GM11168 (cell line): ENCODE data around the gene ADGRV1.
"Not testable (repeated sequence)": the region's sequence is repeated elsewhere in the genome, so short reads cannot be mapped to it uniquely, and the experiment has no call there.

Experiments used
- in situ Hi-C: fragments of 300-500 bp; cut with MboI; formaldehyde crosslinking; loops from one replicate; pipeline ENCODE4 v1.12.0; 2022; ENCODE audit warnings: low sequenced_read_pairs; ENCODE audit not compliant: unreplicated experiment

Gene ADGRV1

DNA sequence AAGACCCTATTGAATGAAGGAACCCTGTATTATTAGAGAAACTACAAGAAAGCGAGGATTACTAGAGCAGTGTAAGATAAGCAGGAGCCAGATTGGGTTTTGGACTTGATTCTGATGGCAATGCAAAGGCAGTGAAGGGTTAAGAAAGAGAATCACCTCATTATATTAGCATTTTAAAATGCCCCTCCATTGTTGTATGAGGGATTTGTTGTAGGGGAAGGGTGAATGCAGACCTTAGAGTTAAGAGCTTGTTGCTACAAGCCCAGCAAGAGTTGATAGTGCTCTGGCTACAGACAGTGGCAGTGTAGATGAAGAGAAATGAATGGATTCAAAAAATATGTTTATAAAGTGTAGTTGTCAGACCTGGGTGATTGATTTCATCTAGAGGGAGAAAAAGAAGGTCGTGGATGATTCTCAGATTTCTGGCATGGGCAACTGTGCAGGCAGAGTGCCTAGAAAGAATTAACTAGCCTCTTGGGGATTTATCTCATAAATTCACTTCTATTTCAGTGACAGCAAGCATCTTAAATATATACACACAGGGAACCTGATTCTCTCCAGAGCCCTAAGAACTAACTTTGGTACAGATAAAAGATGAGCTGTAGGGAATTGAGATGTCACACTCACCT, 479.7 kb downstream of the ADGRV1 start:
- in situ Hi-C loops, result no loop called here

- in situ Hi-C loops, result not testable (repeated sequence)
Measured at GRCh38 chr5:91041132-91041531, 482.5 kb downstream of the ADGRV1 start.

DNA sequence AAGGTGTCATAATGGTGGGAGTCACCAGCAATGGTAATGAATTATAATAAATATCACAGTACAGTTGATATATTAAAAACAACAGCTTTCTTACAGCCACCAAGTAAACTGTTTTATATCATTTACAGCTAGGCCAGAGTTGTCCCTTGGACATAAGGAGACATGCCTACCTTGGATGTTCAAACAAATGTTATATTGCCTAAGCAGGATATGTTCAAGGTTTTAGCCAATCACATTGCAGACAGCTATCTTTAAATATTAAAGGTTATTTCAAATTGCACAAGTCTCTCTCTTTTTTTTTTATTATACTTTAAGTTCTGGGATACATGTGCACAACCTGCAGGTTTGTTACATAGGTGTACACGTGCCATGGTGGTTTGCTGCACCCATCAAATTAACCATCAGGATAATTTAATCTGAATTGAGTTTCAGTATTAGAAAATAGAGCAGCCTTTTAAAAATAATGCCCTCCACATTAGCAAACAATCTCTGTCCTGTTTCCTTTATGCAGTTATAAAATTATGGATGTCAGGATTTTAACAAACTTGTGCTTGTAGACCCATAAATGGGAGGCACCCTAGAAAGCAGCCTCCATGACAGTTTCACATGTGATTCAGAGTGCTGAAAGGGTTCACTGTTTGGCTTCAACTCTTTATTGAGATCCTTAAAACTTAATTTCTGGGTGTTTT, 483.8 kb downstream of the ADGRV1 start:
- in situ Hi-C loops, result no loop called here

GRCh38 chr5:91042936-91043255, 484.3 kb downstream of the ADGRV1 start:
- in situ Hi-C loops, result no loop called here

DNA sequence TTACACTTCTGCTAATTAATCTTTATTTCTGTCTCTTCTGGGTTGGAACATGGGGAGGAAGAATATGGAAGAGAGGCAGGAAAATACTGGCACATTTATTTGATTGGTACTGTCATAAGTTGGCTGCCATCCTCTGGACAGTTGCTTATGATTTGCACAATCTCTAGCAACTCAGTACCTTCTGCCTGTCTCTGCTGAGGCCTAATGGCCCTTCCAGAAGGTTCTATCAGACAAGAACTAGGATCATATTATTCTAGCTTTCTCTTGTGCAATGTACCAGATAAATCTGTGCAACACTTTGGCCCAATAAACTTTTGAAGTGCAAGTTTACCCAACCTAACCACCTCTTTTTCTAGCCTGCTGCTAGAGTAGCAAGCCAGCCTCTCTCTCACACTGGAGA, 489.5 kb downstream of the ADGRV1 start:
- in situ Hi-C loops, result no loop called here

GRCh38 chr5:91049112-91049511, 490.5 kb downstream of the ADGRV1 start:
- in situ Hi-C loops, result no loop called here

DNA sequence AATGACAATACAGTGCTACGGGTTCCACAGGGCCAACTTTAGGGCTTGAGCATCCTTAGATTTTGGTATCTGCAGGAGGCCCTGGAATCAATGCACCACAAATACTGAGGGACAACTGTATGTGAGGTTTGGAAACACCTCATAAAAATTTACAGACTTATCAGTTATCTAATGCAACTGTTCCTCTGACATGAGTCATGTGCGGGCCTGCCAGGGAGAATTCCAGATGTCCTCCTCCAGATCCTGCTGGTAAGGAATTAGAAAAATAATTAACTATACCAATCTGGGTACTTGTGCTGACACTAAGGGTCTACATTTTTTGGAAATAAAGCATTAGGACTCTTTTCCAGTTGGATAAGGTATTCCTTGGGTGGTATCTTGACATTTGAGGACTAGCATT, 491.2 kb downstream of the ADGRV1 start:
- in situ Hi-C loops, result no loop called here

DNA sequence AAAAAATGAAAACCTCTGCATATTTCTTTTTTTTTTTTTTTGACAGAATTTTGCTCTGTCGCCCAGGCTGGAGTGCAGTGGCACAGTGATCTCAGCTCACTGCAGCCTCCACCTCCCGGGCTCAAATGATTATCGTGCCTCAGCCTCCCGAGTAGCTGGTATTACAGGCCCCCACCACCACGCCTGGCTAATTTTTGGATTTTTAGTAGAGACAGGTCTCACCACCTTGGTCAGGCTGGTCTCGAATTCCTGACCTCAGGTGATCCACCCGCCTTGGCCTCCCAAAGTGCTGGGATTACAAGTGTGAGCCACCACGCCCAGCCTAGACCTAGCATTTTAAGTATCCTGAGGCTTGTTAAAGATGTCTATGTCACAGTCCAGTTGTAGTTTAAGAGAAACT, 493.8 kb downstream of the ADGRV1 start:
- in situ Hi-C loops, result not testable (repeated sequence)

GRCh38 chr5:91052977-91053740, 494.6 kb downstream of the ADGRV1 start:
- in situ Hi-C loops, result no loop called here

DNA sequence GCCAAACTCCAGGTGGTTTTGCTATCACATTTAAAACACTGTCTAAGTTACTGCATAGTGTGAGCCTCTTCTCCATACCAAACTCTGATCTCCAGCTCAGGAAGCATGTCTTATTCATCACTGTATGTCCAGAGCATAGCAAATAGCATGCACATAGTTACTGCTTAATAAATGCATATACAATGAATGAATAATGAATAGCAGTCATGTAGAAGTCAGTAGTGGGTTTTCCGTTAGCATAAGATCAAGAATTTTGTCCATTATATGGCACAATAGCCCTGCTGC, 495.1 kb downstream of the ADGRV1 start:
- in situ Hi-C loops, result no loop called here

- in situ Hi-C loops, result no loop called here
Measured at GRCh38 chr5:91058155-91058554, 499.6 kb downstream of the ADGRV1 start.

- in situ Hi-C loops, result no loop called here
Measured at GRCh38 chr5:91058575-91058974, 500.0 kb downstream of the ADGRV1 start.

GRCh38 chr5:91059409-91059808, 500.8 kb downstream of the ADGRV1 start:
- in situ Hi-C loops, result no loop called here

DNA sequence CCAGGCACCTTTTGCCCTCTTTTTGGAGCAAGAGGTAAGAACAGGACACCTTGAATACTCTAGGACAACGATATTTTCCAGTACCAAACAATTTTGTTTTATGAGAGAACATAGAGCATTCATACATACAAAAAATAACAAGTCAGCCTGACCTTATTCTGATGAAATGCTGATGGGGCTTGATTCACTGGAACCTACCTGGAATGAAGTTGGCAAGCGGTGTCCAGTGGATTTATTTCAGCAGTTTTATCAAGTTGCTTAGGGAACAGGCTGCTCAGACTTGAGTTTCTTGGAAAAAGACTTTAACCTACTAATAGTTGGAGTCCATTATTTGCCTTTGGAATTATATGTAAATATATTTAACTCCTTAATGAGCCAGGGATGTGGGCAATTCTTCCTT, 502.5 kb downstream of the ADGRV1 start:
- in situ Hi-C loops, result no loop called here

GRCh38 chr5:91061946-91062562, 503.5 kb downstream of the ADGRV1 start:
- in situ Hi-C loops, result no loop called here

GRCh38 chr5:91063098-91063690, 504.6 kb downstream of the ADGRV1 start:
- in situ Hi-C loops, result not testable (repeated sequence)

DNA sequence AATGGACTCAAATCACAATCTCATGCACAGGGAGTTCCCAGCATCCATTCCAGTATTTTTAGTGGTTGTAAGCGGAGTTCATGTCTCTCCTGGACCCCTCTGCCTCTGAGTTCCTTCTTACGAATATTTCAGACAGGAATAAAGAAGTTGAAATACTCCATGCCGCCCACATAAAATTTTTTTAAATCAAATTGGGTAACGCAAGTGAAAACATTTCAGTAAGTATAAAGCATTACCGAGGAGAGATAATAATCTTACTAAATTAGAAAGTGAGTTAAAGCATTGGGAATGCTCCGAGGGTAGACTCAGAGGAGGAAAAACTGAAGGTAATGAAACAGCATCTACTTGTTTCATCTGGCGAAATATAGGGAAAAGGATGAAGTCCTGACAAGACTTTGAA, 506.9 kb downstream of the ADGRV1 start:
- in situ Hi-C loops, result no loop called here

GRCh38 chr5:91069364-91069763, 510.8 kb downstream of the ADGRV1 start:
- in situ Hi-C loops, result no loop called here

GRCh38 chr5:91070761-91071550, 512.4 kb downstream of the ADGRV1 start:
- in situ Hi-C loops, result no loop called here

- in situ Hi-C loops, result no loop called here
Measured at GRCh38 chr5:91072881-91073280, 514.3 kb downstream of the ADGRV1 start.
